ENCODE measurements around the gene LPCAT3. TPM values are rescaled to one million over a fixed set of nuclear protein-coding genes. Genes with fewer than 3 reads are reported as not detected.

The LPCAT3 gene
- total RNA-seq, 1 donor from 2014 or later = 33.3 TPM

DNA sequence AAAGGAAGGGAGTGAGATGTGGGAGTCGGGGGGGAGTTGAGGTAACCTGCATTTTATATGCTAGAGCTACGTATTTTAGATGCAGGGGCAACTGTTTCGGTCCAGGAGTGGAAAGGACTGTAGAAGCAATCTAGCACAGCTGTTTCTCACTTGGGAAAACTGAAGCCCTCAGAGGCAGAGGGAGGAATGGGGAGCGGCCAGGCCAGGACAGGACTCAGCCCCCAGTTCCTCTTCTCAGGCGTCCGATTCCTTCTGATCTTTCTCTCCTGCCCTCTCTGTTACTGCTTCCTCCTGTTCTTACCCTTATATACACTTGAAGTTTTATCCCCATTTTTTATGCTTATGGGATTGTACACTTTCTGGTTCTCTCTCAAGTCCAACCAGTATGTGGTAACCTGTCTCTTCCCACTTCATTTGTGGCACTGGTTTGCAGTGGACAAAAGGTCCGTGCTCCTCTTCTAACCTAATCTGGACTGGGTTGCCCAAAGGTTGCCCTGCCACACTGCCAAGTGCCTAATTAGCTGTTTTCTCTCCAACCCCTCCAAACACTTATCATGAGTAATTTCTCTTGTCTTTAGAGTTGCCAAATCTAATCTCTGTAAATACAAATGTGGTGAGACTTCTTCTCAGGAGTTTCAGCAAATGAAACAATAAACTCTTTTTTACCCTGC, 16.2 kb downstream of the LPCAT3 start:
- intact Hi-C loops (cut with micrococcal nuclease) = no loop called here

GRCh38 chr12:6998715-6999451, 19.4 kb downstream of the LPCAT3 start:
- intact Hi-C loops (cut with micrococcal nuclease) = no loop called here

- intact Hi-C loops (cut with micrococcal nuclease) = no loop called here
Measured at GRCh38 chr12:6996040-6996441, 22.2 kb downstream of the LPCAT3 start.

GRCh38 chr12:6987956-6988553, 30.2 kb downstream of the LPCAT3 start:
- intact Hi-C loops (cut with micrococcal nuclease) = no loop called here

DNA sequence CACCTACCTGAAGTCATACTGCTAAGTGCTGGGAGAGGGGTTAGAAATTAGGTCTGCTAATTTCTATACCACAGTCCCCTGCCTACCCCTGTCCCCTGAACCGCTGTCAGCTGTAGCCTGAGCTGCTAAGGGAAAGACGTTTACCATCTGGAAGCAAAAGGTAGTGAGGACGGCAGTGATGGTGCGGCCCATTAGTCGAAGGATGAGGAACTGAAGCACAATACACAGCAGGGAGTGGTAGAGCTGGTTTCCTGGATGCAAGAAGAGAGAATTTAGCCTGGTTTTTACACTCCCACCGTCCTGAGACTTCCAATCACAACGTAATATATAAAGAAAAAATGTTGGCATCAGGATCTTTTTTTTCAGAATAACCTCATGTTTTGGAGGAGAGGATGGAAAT, 35.7 kb downstream of the LPCAT3 start:
- intact Hi-C loops (cut with micrococcal nuclease) = no loop called here

- intact Hi-C loops (cut with micrococcal nuclease) = no loop called here
Measured at GRCh38 chr12:6981152-6982052, 36.9 kb downstream of the LPCAT3 start.

DNA sequence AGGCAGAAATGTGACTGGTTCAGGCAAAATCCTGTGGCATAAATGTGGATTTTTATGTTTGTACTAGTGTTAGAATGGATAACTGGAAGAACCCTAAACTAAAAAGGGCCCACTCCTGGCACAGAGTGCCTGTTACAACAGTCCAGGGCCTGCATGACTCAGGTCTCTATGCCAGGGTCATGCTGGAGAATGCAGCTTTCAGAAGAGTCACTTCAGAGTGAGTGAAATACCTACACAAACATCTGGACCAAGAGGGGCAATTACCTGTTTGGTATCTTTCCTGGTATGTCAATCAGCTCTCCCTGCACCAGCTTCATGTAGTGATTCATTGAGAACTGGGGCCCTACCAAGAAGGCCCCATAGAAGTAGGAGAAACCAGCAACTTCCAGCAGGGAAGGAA, 37.5 kb downstream of the LPCAT3 start:
- intact Hi-C loops (cut with micrococcal nuclease) = no loop called here

GRCh38 chr12:6980075-6980474, 38.2 kb downstream of the LPCAT3 start:
- intact Hi-C loops (cut with micrococcal nuclease) = no loop called here

GRCh38 chr12:6979453-6979852, 38.8 kb downstream of the LPCAT3 start:
- intact Hi-C loops (cut with micrococcal nuclease) = no loop called here

GRCh38 chr12:6979021-6979420, 39.3 kb downstream of the LPCAT3 start:
- intact Hi-C loops (cut with micrococcal nuclease) = no loop called here

DNA sequence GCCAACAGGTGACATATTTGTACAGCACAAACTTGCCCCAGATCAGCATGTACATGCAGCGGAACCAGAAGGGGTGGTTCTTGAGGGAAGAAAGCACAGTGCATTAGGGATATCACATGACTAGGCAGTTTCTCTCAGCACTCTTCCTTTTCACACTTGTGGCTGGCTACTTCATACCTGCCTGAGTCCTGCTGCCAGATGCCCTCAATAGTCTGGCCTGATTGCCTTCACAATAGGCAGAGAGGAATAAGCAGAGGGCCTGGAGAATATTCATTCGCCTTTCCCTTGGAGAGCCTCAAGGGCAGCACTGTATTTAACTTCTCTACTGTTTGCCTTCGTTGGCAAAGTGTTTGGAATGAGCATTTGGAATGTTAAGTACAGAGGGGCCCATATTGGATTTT, 39.7 kb downstream of the LPCAT3 start:
- intact Hi-C loops (cut with micrococcal nuclease) = no loop called here

DNA sequence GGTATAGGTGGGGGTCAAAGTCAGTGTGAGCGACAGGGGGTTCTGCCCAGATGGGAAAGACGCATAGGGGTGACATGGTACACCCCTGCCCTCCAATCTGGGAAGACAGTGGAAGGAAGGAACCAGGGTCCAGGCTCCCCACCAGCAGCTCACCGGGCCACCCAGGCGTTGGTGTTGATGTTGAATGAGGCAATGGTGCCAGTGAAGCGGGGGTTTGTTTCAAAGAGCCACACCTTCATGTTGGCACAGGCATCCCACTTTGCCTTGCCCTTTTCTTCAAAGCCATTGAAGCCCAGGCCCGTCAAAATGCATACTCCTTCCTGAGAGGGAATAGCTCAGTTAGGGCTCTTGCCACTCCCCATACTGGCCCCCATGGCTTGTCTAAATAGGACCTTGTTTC, 40.1 kb downstream of the LPCAT3 start:
- intact Hi-C loops (cut with micrococcal nuclease) = no loop called here

DNA sequence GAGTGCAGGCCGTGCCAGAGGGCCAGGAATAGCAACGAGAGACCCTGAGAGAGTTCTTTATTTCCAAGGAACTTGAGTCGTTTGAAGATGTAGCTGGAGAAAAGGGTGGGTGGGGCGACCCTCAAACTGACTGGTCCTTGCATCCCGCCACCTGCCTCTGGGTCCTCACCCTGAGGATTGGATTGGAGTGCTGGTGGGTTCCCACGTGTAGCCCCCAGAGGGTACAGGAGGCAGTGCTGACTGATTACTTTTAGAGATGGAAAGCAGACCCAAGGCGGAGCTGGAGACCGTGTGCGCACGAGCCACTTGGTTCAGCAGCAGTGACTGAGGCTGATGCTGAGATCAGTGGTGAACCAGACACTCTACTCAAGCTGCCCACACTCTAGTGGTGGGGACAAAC, 40.6 kb downstream of the LPCAT3 start:
- intact Hi-C loops (cut with micrococcal nuclease) = no loop called here

DNA sequence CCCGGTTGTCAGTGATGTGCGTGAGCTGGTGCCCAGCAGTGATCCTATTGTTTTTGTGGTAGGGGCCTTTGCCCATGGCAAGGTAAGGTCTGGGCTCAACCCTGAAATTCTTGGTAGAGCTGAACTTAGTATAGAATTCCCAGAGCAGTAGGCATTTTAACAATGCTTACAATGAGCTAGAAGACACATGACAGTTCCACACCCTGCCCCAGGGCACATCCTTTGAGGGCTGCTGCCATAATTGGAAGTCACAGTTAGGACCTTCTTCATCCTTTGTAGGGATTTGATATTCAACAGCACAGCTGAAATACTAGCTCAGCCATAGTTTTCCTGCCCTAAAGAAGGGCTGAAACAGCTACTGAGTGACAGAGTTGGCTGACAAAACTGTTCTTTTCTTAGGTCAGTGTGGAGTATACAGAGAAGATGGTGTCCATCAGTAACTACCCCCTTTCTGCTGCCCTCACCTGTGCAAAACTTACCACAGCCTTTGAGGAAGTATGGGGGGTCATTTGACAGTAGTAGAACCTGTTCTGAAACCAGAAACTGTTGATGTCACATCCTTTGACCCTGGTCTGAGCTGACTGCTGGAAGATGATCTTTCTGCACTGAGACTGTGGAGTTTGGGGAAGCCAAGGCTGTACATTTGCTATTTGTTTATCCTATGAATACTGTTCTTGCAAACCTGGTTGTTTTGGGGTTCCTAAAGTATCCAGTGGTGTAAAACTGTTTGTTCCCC, 42.8 kb downstream of the LPCAT3 start:
- intact Hi-C loops (cut with micrococcal nuclease) = no loop called here

DNA sequence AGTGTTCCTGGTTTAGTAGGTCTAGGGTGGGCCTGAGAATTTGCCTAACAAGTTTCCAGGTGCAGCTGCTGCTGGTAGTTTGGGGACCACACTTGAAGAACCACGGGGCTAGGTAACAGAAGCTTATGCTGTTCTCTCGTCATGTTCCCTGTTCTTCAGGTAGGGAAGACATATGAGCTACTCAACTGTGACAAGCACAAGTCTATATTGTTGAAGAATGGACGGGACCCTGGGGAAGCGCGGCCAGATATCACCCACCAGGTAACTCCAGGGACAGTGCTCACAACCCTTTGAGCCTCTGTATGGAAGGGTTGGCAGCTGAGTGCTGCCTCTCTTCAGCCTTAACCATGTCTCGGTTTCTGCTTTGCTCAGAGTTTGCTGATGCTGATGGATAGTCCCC, 44.1 kb downstream of the LPCAT3 start:
- intact Hi-C loops (cut with micrococcal nuclease) = loop anchor here (5.0 kb wide), 1 partner anchor 118 kb away; the partner anchor contains the start of gene C1R

GRCh38 chr12:6970096-6970527, 48.2 kb downstream of the LPCAT3 start:
- intact Hi-C loops (cut with micrococcal nuclease) = loop anchor here (1.0 to 5.0 kb wide), 8 partner anchors 26 to 307 kb away; partner anchors contain the start of genes C12orf57, C1R, ING4 and LPCAT3

DNA sequence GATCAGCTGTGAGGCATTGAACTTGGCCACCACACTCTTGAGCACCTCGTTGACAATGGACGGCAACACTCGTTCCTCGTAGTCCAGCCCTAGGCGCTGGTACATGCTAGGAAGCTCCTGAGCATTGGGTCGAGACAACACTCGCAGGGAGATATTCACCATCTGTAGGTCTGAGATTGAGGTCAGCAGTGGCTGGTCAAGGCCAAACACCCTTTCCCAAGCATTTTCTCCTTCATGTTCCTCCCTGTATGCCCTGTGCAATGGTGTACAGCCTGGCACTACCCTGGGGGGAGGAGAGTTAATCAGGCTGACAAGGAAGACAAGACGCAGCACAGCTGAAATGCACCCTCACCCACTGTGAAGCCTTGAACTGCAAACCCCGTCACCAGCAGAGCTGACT, 49.9 kb downstream of the LPCAT3 start:
- intact Hi-C loops (cut with micrococcal nuclease) = no loop called here

DNA sequence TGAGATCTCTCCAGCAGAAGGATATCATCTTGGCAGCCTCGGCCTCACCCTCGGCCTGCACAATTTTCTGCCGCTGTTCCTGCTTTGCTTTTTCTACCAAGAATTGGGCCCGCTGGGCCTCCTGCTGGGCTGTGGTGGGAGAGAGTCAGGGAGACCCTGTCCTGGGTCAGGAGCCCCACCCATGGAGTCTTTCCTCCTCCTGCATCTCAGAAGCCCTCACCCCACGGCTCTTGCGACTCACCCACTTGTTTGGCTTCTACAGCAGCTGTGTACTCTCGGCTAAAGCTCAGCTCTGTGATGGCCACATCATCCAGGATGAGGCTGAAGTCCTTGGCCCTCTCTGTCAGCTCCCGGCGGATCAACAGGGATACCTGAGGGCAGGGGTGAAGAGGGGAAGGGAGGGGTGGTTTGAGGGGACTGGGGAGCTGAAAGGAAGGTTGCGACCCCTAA, 50.6 kb downstream of the LPCAT3 start:
- intact Hi-C loops (cut with micrococcal nuclease) = no loop called here

DNA sequence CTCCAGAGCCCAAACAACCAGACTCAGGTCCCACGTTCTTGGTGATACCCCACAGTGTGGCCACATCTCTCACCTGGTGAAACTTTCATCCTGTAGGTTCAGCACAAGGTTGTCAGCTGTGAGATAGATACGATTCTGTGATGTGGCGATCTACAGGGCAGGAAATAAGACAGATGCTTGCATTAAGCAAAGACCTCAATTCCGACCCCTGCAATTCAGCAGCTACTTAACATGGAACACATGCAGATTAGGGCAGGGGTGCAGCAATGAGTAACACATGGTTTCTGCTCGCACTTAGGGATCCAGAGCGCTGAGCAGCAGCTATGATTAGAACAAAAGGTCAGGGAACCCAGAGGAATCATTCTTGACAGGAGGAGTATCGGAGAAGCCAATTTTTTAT, 51.9 kb downstream of the LPCAT3 start:
- intact Hi-C loops (cut with micrococcal nuclease) = no loop called here

GRCh38 chr12:6965714-6966113, 52.6 kb downstream of the LPCAT3 start:
- intact Hi-C loops (cut with micrococcal nuclease) = loop anchor here (1.0 kb wide), 3 partner anchors 21 to 96 kb away; partner anchors contain the start of gene C12orf57

Data from T-helper 2 cell treated with Interferon-gamma antibody and Interleukin-4, amounts not matched to agents 100 ng/mL and 5 ng/mL, for 36 hours (primary cell).